ENCODE data around the gene E2F3.

The E2F3 gene

DNA sequence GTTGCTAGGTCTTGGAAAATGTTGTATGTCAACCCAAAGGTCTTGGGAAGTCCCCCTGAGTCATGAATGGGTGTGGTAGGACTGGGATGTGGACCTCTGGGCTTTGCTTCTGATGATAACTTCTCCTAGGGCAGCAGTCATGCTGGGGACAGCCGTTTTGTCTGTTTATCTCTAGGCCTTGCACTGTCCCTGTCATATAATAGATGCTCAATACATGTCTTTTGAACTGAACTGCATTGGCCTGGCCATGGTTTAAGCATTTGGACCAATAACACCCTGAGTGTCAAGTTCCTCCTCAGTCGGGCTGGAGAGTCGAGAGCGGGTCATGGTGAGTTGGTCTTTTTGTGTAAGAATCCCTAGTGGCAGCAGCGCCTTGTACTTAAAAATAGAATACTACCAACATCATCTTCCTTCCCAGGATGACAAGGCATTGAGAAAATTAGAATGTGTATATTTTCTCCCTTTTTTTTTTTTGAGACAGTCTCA, 43.1 kb downstream of the E2F3 start:
- TF ChIP-seq, protein P1, sequence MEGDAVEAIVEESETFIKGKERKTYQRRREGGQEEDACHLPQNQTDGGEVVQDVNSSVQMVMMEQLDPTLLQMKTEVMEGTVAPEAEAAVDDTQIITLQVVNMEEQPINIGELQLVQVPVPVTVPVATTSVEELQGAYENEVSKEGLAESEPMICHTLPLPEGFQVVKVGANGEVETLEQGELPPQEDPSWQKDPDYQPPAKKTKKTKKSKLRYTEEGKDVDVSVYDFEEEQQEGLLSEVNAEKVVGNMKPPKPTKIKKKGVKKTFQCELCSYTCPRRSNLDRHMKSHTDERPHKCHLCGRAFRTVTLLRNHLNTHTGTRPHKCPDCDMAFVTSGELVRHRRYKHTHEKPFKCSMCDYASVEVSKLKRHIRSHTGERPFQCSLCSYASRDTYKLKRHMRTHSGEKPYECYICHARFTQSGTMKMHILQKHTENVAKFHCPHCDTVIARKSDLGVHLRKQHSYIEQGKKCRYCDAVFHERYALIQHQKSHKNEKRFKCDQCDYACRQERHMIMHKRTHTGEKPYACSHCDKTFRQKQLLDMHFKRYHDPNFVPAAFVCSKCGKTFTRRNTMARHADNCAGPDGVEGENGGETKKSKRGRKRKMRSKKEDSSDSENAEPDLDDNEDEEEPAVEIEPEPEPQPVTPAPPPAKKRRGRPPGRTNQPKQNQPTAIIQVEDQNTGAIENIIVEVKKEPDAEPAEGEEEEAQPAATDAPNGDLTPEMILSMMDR (IDR thresholded peaks at IDR 0.05; ENCODE audit: control insufficient read depth, insufficient read depth, low read depth, low read length, missing control alignments): no peak
- no peak overlapping the region for H3K4me3 ChIP-seq (ENCODE audit: control insufficient read depth, low read depth, low read length)
- no peak for DNase-seq (ENCODE audit: low read depth)

DNA sequence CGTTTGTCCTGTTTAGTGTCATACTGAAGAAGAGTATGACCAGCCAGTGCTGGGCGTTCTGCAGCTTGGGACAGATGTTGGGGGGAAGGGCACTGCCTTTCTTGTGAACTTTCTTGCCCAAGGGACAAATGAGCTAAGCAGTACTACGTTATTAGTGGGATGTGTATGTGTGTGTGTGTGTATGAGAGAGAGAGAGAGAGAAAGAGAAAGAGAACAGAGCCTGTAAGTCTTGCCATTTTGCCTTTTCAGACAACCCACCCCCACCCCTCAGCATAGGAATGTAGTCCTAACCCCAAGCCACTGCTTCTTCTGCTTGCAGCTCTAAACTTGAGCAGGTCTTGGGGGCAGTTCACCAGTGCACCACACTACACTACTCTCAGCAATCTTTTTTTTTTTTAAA, 45.5 kb downstream of the E2F3 start:
- H3K4me3 ChIP-seq (ENCODE audit: control insufficient read depth, low read depth, low read length): no peak overlapping the region
- TF ChIP-seq, protein P1 (IDR thresholded peaks at IDR 0.05; ENCODE audit: control insufficient read depth, insufficient read depth, low read depth, low read length, missing control alignments): no peak
- DNase-seq (ENCODE audit: low read depth): no peak

DNA sequence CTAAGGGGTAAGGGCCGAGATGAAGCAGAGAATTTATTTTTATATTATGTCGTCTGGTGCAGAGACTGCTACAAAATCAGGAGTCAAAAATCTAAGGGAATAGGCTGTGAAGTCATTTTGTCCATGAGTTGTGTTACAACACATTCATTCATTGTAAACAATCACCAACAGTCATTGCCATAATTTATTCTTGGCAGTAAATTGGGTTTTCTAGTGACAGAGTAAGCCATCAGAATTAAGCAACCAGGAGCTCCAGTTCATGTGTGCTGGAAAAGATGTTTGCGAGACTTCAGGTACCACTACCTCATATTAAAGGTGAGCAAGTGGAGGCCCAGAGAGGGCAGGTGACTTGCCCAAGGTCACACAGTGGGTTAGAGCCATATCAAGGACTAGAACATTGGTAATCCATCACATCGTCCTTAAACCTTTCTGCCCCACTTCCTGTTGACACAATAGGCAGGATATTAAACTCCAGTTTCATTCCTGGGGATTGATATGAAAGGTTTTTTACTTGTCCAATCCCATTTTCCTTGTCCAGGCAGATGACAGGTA, 46.0 kb downstream of the E2F3 start:
- TF ChIP-seq, protein P1 (IDR thresholded peaks at IDR 0.05; ENCODE audit: control insufficient read depth, insufficient read depth, low read depth, low read length, missing control alignments): no peak
- DNase-seq (ENCODE audit: low read depth): no peak

DNA sequence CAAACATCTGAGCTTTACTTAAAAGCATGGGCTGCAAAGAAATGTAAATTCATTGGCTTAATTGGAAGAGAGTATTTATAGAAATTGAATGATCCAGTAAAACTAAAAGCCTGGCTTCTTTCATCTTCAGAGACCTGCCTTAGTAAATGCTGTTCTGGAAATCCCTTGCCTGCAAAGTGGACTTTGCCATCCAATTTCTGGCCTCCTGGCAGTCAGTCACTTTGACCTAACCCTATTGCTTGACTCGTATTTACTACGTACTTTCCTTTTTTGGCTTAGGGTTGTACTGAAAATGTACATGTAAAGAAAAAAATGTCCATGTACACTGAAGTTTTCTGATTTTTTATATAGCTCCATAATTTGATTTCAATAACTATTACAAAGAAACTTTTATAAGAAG, 47.1 kb downstream of the E2F3 start:
- DNase-seq (ENCODE audit: low read depth): no peak
- TF ChIP-seq, protein P1 (IDR thresholded peaks at IDR 0.05; ENCODE audit: control insufficient read depth, insufficient read depth, low read depth, low read length, missing control alignments): no peak
- no peak overlapping the region for H3K4me3 ChIP-seq (ENCODE audit: control insufficient read depth, low read depth, low read length)

More for the DNA sequence above, 46.0 kb downstream of the E2F3 start:
- H3K4me3 ChIP-seq (ENCODE audit: control insufficient read depth, low read depth, low read length): no peak overlapping the region

DNA sequence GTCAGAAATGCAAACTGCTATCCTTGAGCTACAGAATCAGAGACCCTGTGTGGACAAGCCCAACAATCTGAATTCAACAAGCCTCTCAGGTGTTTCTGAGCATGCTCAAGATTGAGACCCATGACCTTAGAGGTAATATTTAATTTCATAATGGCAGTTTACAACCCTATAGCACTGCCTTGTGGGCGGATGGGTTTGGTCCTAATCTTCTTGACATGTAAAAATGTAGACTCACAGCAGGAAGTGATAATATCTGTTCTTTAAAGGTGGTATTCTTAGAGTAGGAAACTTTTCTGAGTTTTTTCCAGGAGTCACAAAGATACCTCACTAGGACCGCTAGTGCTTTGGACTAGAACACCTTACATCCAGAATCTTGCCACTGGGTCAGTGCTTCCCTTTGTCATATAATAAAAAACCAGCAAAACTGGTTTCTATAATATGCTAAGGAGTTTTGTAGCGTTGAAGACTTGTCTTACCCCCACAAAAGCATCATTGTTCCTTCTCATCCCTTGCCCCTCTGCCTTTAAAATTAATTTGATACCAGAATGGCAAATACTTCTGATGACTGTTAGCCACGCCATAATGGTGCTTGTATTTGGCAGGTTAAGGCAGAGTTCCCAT, 52.6 kb downstream of the E2F3 start:
- TF ChIP-seq, protein P1 (IDR thresholded peaks at IDR 0.05; ENCODE audit: control insufficient read depth, insufficient read depth, low read depth, low read length, missing control alignments): no peak
- H3K4me3 ChIP-seq (ENCODE audit: control insufficient read depth, low read depth, low read length): no peak overlapping the region
- no peak for DNase-seq (ENCODE audit: low read depth)

DNA sequence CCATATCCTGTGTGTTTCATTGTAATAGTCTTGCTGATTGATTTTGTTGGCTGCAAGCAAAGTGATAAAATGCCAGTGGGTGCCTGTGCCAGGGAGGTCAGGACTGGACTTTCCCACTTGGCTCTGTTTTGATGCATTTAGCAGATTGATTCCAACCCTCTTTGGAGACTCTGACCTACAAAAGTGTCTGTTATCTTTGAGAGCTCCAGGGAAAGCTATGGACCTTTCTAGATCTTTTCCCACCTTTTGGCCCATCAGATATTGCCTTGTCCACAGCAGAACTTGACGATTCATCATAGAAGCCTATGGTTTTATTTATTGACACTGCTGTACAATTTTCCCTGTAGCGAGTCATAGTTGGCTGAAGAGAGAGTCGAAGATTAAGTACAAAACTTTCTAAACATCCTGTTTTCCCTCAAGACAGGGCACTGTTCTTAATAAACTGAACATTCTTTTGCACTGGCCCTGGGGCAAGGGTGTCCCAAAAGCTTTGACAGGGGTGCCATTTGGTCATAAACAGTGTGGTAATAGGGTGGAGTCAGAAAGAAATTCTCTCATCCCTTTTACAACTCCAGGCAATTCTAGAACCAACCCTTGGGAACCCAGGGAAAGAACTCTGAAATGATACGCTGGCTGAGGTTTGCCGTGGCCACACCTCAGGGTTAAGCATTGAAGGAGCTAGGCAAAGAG, 53.7 kb downstream of the E2F3 start:
- no peak for DNase-seq (ENCODE audit: low read depth)
- H3K4me3 ChIP-seq (ENCODE audit: control insufficient read depth, low read depth, low read length): no peak overlapping the region
- TF ChIP-seq, protein P1 (IDR thresholded peaks at IDR 0.05; ENCODE audit: control insufficient read depth, insufficient read depth, low read depth, low read length, missing control alignments): no peak

All from AG09309 (cell line).